ENCODE results near the gene ODF2. TPM values are rescaled to one million over a fixed set of nuclear protein-coding genes. Genes with fewer than 3 reads are reported as not detected.

ODF2 gene
- total RNA-seq, 1 experiment from 2014 or later = 31.9 TPM

- no peaks in the 10 kb centered on the region for H3K27me3 Mint-ChIP-seq (ENCODE audit: low read depth)
- no peaks in the 10 kb centered on the region for H3K36me3 Mint-ChIP-seq
- POLR2A ChIA-PET = interaction anchor here (0.7 kb wide), 1 partner anchor 153 kb away, joined by 3 read pairs; the partner anchor contains the start of genes GOLGA2 and SWI5
- H3K9me3 Mint-ChIP-seq = no peaks in the 10 kb centered on the region
- H3K27ac Mint-ChIP-seq = no peak overlapping the region
- H3K4me1 Mint-ChIP-seq = peaks cover 2% of the 10 kb centered on the region; the same call in 1 of the 2 replicates
- CTCF ChIA-PET = interaction anchor here (0.5 to 5.6 kb wide), 11 partner anchors 9 to 208 kb away, joined by 3 to 44 read pairs (median 3); partner anchors contain the start of genes CERCAM and ODF2
- ATAC-seq (peak; percentile 46), DNase-seq (ENCODE audit: low spot score) (no peak)
- no peak overlapping the region for H3K4me3 Mint-ChIP-seq
- TF ChIP-seq KAT7 (CRISPR knock-in tag; IDR thresholded peaks at IDR 0.05; ENCODE audit: borderline replicate concordance) (no peak), ELF4 (CRISPR knock-in tag; IDR thresholded peaks at IDR 0.05; ENCODE audit: low read depth) (no peak), MAX (CRISPR knock-in tag; IDR thresholded peaks at IDR 0.05) (no peak), EMX1 (CRISPR knock-in tag; IDR thresholded peaks at IDR 0.05) (no peak), HMGA2 (CRISPR knock-in tag; IDR thresholded peaks at IDR 0.05) (no peak), OVOL2 (CRISPR knock-in tag; IDR thresholded peaks at IDR 0.05; ENCODE audit: borderline replicate concordance) (no peak), NR2C2 (CRISPR knock-in tag; IDR thresholded peaks at IDR 0.05) (no peak), TEAD4 (CRISPR knock-in tag; IDR thresholded peaks at IDR 0.05) (no peak), GTF2I (CRISPR knock-in tag; conservative IDR thresholded peaks at IDR 0.05) (no peak), SP1 (CRISPR knock-in tag; conservative IDR thresholded peaks at IDR 0.05) (no peak), NR3C1 (CRISPR knock-in tag; conservative IDR thresholded peaks at IDR 0.05; ENCODE audit: low read depth) (no peak), JUN (CRISPR knock-in tag; IDR thresholded peaks at IDR 0.05) (no peak), FOXP4 (CRISPR knock-in tag; IDR thresholded peaks at IDR 0.05) (no peak), ZBTB43 (CRISPR knock-in tag; IDR thresholded peaks at IDR 0.05) (no peak), MXD4 (CRISPR knock-in tag; IDR thresholded peaks at IDR 0.05; ENCODE audit: borderline replicate concordance) (no peak)
- TF ChIP-seq, protein P1, sequence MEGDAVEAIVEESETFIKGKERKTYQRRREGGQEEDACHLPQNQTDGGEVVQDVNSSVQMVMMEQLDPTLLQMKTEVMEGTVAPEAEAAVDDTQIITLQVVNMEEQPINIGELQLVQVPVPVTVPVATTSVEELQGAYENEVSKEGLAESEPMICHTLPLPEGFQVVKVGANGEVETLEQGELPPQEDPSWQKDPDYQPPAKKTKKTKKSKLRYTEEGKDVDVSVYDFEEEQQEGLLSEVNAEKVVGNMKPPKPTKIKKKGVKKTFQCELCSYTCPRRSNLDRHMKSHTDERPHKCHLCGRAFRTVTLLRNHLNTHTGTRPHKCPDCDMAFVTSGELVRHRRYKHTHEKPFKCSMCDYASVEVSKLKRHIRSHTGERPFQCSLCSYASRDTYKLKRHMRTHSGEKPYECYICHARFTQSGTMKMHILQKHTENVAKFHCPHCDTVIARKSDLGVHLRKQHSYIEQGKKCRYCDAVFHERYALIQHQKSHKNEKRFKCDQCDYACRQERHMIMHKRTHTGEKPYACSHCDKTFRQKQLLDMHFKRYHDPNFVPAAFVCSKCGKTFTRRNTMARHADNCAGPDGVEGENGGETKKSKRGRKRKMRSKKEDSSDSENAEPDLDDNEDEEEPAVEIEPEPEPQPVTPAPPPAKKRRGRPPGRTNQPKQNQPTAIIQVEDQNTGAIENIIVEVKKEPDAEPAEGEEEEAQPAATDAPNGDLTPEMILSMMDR (IDR thresholded peaks at IDR 0.05) = no peak
- TF ChIP-seq, protein P2, sequence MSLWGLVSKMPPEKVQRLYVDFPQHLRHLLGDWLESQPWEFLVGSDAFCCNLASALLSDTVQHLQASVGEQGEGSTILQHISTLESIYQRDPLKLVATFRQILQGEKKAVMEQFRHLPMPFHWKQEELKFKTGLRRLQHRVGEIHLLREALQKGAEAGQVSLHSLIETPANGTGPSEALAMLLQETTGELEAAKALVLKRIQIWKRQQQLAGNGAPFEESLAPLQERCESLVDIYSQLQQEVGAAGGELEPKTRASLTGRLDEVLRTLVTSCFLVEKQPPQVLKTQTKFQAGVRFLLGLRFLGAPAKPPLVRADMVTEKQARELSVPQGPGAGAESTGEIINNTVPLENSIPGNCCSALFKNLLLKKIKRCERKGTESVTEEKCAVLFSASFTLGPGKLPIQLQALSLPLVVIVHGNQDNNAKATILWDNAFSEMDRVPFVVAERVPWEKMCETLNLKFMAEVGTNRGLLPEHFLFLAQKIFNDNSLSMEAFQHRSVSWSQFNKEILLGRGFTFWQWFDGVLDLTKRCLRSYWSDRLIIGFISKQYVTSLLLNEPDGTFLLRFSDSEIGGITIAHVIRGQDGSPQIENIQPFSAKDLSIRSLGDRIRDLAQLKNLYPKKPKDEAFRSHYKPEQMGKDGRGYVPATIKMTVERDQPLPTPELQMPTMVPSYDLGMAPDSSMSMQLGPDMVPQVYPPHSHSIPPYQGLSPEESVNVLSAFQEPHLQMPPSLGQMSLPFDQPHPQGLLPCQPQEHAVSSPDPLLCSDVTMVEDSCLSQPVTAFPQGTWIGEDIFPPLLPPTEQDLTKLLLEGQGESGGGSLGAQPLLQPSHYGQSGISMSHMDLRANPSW (CRISPR knock-in tag; conservative IDR thresholded peaks at IDR 0.05; ENCODE audit: low read depth) = no peak
- TF ChIP-seq, protein P3, sequence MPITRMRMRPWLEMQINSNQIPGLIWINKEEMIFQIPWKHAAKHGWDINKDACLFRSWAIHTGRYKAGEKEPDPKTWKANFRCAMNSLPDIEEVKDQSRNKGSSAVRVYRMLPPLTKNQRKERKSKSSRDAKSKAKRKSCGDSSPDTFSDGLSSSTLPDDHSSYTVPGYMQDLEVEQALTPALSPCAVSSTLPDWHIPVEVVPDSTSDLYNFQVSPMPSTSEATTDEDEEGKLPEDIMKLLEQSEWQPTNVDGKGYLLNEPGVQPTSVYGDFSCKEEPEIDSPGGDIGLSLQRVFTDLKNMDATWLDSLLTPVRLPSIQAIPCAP (CRISPR knock-in tag; IDR thresholded peaks at IDR 0.05) = no peak
- TF ChIP-seq, protein P4, sequence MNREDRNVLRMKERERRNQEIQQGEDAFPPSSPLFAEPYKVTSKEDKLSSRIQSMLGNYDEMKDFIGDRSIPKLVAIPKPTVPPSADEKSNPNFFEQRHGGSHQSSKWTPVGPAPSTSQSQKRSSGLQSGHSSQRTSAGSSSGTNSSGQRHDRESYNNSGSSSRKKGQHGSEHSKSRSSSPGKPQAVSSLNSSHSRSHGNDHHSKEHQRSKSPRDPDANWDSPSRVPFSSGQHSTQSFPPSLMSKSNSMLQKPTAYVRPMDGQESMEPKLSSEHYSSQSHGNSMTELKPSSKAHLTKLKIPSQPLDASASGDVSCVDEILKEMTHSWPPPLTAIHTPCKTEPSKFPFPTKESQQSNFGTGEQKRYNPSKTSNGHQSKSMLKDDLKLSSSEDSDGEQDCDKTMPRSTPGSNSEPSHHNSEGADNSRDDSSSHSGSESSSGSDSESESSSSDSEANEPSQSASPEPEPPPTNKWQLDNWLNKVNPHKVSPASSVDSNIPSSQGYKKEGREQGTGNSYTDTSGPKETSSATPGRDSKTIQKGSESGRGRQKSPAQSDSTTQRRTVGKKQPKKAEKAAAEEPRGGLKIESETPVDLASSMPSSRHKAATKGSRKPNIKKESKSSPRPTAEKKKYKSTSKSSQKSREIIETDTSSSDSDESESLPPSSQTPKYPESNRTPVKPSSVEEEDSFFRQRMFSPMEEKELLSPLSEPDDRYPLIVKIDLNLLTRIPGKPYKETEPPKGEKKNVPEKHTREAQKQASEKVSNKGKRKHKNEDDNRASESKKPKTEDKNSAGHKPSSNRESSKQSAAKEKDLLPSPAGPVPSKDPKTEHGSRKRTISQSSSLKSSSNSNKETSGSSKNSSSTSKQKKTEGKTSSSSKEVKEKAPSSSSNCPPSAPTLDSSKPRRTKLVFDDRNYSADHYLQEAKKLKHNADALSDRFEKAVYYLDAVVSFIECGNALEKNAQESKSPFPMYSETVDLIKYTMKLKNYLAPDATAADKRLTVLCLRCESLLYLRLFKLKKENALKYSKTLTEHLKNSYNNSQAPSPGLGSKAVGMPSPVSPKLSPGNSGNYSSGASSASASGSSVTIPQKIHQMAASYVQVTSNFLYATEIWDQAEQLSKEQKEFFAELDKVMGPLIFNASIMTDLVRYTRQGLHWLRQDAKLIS (CRISPR knock-in tag; IDR thresholded peaks at IDR 0.05; ENCODE audit: borderline replicate concordance) = no peak
These were observed 26.9 kb upstream of the ODF2 start for GRCh38 chr9:128428644-128429512.

All from WTC11 (cell line).